Type B pancreatic cell (in vitro differentiated cells): ENCODE measurements around the gene SLC19A2. TPM values are rescaled to one million over a fixed set of nuclear protein-coding genes. Genes with fewer than 3 reads are reported as not detected.

ENCODE experiments used
- DNase-seq: peaks from one replicate; pipeline ENCODE4 v3.0.0; 2021; ENCODE audit warnings: mixed read lengths; ENCODE audit not compliant: unreplicated experiment; ENCODE audit errors: extremely low spot score
- H3K27ac Mint-ChIP-seq: 2 replicates; pipeline ENCODE4 v1.8.0; 2021; ENCODE audit warnings: mild to moderate bottlenecking, mixed read lengths
- H3K27me3 Mint-ChIP-seq: 2 replicates; pipeline ENCODE4 v1.8.0; 2021; ENCODE audit warnings: mixed read lengths
- H3K36me3 Mint-ChIP-seq: 2 replicates; pipeline ENCODE4 v1.8.0; 2021; ENCODE audit warnings: mixed read lengths
- H3K4me1 Mint-ChIP-seq: one replicate; pipeline ENCODE4 v1.8.0; 2021; ENCODE audit warnings: mixed read lengths; ENCODE audit not compliant: unreplicated experiment
- H3K4me3 Mint-ChIP-seq: 2 replicates; pipeline ENCODE4 v1.8.0; 2021; ENCODE audit warnings: mild to moderate bottlenecking, mixed read lengths
- H3K9me3 Mint-ChIP-seq: 2 replicates; pipeline ENCODE4 v1.8.0; 2021; ENCODE audit warnings: mixed read lengths
- total RNA-seq: library from RNA; stranded (reverse); gene quantifications from 2 replicates; pipeline ENCODE4 v1.2.1, GENCODE V29; 2021; ENCODE audit warnings: low replicate concordance
- TF ChIP-seq, protein P1 (sequence below): fragments of 200-600 bp; sonication (generic); conservative IDR thresholded peaks from 2 replicates; pipeline ENCODE4 v1.5.0; 2021; ENCODE audit warnings: antibody characterized with exemption, mild to moderate bottlenecking

Gene SLC19A2
- total RNA-seq, 1 donor from 2014 or later, result 19.4 TPM

DNA sequence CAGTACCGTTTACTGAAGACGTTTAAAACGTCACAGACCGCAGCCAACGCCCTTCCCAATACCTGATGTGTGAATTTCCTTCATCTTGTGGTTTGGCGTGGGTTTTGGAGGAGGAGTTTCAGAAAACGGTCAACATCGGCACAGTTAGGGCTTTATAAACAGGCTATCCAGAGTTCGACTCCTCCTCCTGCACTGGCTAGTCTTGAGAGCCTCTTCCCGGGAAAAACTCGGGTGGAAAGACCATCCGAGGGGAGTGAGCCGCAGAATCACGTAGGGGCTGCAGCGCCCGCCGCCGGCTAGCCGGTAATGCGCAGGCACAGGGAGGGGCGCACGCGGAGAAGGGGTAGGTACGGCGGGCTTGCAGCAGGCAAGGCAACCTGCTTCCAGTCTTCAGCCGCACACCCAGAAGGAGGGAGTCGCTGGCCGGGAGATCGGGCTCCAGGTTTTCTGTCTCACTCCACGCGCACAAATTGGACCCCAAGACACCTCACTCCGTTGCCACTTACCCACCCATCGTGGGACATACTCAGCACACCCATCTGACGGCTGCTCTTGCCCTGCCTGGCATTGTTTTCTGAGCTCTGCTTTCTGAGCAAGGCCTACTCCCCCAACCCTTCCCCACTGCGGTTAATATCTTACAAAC, 25.4 kb downstream of the SLC19A2 start:
- TF ChIP-seq, protein P1, sequence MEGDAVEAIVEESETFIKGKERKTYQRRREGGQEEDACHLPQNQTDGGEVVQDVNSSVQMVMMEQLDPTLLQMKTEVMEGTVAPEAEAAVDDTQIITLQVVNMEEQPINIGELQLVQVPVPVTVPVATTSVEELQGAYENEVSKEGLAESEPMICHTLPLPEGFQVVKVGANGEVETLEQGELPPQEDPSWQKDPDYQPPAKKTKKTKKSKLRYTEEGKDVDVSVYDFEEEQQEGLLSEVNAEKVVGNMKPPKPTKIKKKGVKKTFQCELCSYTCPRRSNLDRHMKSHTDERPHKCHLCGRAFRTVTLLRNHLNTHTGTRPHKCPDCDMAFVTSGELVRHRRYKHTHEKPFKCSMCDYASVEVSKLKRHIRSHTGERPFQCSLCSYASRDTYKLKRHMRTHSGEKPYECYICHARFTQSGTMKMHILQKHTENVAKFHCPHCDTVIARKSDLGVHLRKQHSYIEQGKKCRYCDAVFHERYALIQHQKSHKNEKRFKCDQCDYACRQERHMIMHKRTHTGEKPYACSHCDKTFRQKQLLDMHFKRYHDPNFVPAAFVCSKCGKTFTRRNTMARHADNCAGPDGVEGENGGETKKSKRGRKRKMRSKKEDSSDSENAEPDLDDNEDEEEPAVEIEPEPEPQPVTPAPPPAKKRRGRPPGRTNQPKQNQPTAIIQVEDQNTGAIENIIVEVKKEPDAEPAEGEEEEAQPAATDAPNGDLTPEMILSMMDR, result no peak
- Mint-ChIP-seq H3K4me3 (peak overlapping the region; percentile 17), H3K9me3 (peaks cover 4% of the 10 kb centered on the region)

DNA sequence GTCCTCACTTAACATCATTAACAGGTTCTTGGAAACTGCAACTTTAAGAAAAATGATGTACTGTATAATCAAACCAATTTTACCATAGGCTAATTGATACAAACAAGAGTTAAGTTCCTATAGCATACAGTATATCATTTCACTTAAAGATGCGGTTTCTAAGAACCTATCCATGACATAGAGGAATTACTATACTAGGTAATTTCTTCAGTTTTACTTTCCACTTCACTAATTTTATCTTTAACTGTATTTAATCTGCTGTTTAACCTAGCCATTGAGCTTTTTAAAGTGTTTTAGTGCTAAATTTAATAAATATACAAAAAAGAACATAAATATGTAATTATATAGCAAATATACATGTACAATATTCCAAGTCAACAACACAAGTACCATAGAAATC, 28.3 kb downstream of the SLC19A2 start:
- Mint-ChIP-seq H3K9me3 (peaks cover 4% of the 10 kb centered on the region), H3K4me1 (no peaks in the 10 kb centered on the region), H3K27ac (no peak overlapping the region), H3K4me3 (no peak overlapping the region), H3K36me3 (peaks cover 6% of the 10 kb centered on the region), H3K27me3 (no peaks in the 10 kb centered on the region)
- no peak for DNase-seq
- TF ChIP-seq, protein P1, result no peak

More for the DNA sequence above, 25.4 kb downstream of the SLC19A2 start:
- H3K36me3 Mint-ChIP-seq, result peaks cover 9% of the 10 kb centered on the region
- H3K4me1 Mint-ChIP-seq, result no peaks in the 10 kb centered on the region
- H3K27ac Mint-ChIP-seq, result no peak overlapping the region
- DNase-seq, result no peak
- H3K27me3 Mint-ChIP-seq, result no peaks in the 10 kb centered on the region

DNA sequence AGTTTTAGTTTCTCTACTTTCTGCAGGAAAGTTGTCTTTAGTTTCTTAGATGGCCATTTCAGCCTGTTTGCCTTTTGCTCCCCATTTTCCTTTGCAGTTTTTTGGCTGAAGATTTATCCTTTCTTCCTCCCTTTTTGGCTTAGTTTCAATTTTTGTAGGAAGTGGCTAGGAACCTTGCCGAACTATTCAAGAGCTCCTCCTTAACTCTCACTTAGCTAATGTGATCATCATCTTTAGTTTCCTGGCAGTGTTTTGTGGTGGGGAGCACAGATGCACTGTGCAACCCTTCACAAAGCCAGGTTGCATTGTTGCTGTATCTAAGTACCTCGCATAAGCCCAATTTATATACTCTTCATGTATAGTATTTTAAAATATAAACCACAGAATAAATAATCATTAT, 29.7 kb downstream of the SLC19A2 start:
- no peak for DNase-seq
- Mint-ChIP-seq H3K4me1 (no peaks in the 10 kb centered on the region), H3K27ac (no peak overlapping the region), H3K4me3 (no peak overlapping the region), H3K36me3 (peaks cover 2% of the 10 kb centered on the region), H3K27me3 (no peaks in the 10 kb centered on the region), H3K9me3 (peaks cover 4% of the 10 kb centered on the region)
- TF ChIP-seq, protein P1, result no peak

DNA sequence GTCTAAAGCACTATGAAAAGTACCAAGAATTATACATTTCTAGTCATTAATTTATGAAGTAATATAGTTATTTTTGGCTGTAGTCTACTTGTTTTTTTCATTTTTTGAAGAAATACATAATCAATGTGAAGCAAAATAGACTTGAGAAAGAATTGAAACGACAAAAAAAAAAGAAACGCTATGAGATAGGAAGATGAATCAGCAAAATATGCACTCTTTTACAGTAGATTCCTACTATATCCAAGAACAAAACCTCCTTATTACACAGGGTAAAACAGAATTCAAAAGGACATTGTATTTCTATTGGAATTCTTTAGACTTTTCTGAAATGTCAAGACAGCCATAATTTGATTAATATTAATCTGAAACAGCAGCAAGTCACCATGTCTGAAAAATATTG, 32.8 kb downstream of the SLC19A2 start:
- no peak overlapping the region for H3K4me3 Mint-ChIP-seq
- H3K9me3 Mint-ChIP-seq, result peaks cover 4% of the 10 kb centered on the region
- H3K4me1 Mint-ChIP-seq, result no peaks in the 10 kb centered on the region
- H3K36me3 Mint-ChIP-seq, result no peaks in the 10 kb centered on the region
- H3K27me3 Mint-ChIP-seq, result no peaks in the 10 kb centered on the region
- no peak overlapping the region for H3K27ac Mint-ChIP-seq
- no peak for DNase-seq
- TF ChIP-seq, protein P1, result no peak

DNA sequence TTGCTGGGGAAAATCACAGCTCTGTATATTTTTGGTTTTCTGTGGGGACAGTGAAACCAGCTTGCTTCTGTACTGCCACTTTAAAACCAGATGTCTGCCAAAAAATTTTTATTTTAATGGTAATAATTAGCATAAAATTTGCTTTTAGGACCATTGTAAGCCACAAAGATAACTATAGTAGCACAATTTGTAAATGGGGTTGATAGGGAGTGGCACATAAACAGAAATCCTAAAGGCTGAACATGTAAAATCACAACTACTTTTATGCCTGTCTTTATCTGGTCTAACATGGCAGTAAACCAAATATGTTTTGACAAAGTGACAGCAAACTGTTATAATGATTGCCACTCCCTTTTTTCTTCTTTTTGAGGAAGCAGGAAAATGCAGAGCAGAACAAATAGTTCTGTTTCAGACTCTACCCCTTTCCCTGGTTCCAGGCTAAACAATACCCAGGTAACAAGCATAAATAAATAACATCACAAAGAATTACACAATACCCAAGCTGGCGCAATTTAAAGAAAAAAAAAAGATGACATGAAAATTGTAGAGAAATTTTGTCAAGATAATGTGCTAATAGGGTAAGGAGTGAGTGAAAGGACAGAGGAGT, 34.4 kb downstream of the SLC19A2 start:
- Mint-ChIP-seq H3K36me3 (no peaks in the 10 kb centered on the region), H3K27me3 (no peaks in the 10 kb centered on the region), H3K4me3 (no peak overlapping the region), H3K4me1 (no peaks in the 10 kb centered on the region), H3K27ac (peak overlapping the region; percentile 35), H3K9me3 (no peaks in the 10 kb centered on the region)
- TF ChIP-seq, protein P1, result no peak
- no peak for DNase-seq
